HS-27A (cell line): ENCODE data around the gene FRK.
"Not testable (repeated sequence)": the region's sequence is repeated elsewhere in the genome, so short reads cannot be mapped to it uniquely, and the experiment has no call there.

Source experiments
- DNase-seq: peaks from one replicate; pipeline ENCODE4 v3.0.0-alpha.2; 2012; ENCODE audit warnings: low read depth, missing footprints

Gene FRK

GRCh38 chr6:115888687-115889470 lies 171.8 kb downstream of the FRK start:
- not testable (repeated sequence) for DNase-seq

- DNase-seq = no peak
Measured at GRCh38 chr6:115887891-115888290, 172.8 kb downstream of the FRK start.

GRCh38 chr6:115885636-115886366 lies 174.9 kb downstream of the FRK start:
- no peak for DNase-seq

DNA sequence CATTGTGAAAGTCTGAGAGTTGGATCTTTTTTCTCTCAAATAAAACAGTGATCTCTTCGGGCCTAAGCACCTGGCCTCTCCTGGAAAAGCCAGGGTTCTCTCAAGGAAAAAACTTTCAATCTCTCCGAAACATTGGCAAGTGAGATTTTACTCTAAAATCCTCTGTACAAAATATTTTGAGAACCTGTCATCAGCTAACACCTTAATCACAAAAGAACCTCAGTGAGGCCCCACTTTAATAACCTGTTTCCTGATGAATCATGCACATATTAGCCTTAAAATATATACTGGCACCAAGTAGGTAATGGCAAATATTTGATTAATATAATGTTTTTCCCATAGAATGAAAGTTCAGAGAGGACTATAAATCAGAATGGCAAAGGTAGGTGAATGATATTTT lies 177.9 kb downstream of the FRK start:
- DNase-seq = no peak

GRCh38 chr6:115882174-115882573 lies 178.5 kb downstream of the FRK start:
- no peak for DNase-seq
